ENCODE results near the gene HOXC6. TPM values are rescaled to one million over a fixed set of nuclear protein-coding genes. Genes with fewer than 3 reads are reported as not detected.

Gene HOXC6
- total RNA-seq, 4 donors from 2014 or later = 0.21 to 1.1 (median 0.30) TPM; not detected in 1

DNA sequence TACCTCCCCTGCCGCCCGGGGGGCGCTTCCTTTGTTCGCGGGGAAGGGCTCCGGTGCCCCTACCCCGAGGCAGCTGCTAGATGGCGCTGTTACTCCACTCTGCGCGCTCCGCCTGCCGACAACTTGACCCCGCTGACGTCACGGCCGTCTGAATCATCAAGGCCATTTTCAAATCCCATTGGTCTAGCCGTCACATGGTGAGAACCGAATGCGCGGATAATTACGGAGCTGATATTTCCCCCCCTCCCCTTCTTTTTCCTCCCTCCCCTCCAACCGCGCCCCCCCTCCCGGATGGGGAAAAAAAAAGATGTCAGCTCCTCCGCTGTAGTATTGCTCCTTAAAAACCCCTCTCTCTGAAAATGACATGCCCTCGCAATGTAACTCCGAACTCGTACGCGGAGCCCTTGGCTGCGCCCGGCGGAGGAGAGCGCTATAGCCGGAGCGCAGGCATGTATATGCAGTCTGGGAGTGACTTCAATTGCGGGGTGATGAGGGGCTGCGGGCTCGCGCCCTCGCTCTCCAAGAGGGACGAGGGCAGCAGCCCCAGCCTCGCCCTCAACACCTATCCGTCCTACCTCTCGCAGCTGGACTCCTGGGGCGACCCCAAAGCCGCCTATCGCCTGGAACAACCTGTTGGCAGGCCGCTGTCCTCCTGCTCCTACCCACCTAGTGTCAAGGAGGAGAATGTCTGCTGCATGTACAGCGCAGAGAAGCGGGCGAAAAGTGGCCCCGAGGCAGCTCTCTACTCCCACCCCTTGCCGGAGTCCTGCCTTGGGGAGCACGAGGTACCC, 43.1 kb upstream of the HOXC6 start, which contains the start of gene HOXC10:
Gene HOXC10, plus strand, starts transcription at position 246 of the 791 bp plus-strand sequence. Its CDS starts 114 bp downstream, at position 360.
- peak; percentile 6 for DNase-seq
- Histone ChIP-seq H3K27me3 (peaks cover 44 to 100% (median 80%) of the 10 kb centered on the region in 4 donors), H3K36me3 (no peaks in the 10 kb centered on the region), H3K9me3 (no peaks in the 10 kb centered on the region), H3K27ac (no peak within 1 kb of the TSS), H3K4me1 (peaks cover 18 to 42% (median 20%) of the 10 kb centered on the region in 3 donors), H3K4me3 (peak within 1 kb of the TSS; percentile 21 to 55 (median 32))
- 1 to 23% methylated on average over 7 to 15 of the region's 55 CpGs for WGBS, 2 donors
- no peak for TF ChIP-seq POLR2A (IDR thresholded peaks at IDR 0.05)
- TF ChIP-seq, protein P1, sequence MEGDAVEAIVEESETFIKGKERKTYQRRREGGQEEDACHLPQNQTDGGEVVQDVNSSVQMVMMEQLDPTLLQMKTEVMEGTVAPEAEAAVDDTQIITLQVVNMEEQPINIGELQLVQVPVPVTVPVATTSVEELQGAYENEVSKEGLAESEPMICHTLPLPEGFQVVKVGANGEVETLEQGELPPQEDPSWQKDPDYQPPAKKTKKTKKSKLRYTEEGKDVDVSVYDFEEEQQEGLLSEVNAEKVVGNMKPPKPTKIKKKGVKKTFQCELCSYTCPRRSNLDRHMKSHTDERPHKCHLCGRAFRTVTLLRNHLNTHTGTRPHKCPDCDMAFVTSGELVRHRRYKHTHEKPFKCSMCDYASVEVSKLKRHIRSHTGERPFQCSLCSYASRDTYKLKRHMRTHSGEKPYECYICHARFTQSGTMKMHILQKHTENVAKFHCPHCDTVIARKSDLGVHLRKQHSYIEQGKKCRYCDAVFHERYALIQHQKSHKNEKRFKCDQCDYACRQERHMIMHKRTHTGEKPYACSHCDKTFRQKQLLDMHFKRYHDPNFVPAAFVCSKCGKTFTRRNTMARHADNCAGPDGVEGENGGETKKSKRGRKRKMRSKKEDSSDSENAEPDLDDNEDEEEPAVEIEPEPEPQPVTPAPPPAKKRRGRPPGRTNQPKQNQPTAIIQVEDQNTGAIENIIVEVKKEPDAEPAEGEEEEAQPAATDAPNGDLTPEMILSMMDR (IDR thresholded peaks at IDR 0.05) = peak; percentile 14 to 76 (median 60)
- intact Hi-C loops (cut with DNase I) = no loop called here

GRCh38 chr12:53985692-53985993, 42.6 kb upstream of the HOXC6 start:
- H3K27ac ChIP-seq = no peak overlapping the region
- intact Hi-C loops (cut with DNase I) = no loop called here
- WGBS, 2 donors = no CpG with 5 or more reads among the region's 21 CpGs
- TF ChIP-seq, protein P1 (IDR thresholded peaks at IDR 0.05) = no peak
- no peak for TF ChIP-seq POLR2A (IDR thresholded peaks at IDR 0.05)
- no peaks in the 10 kb centered on the region for H3K9me3 ChIP-seq
- H3K36me3 ChIP-seq = no peaks in the 10 kb centered on the region
- peak overlapping the region; percentile 21 to 55 (median 32) for H3K4me3 ChIP-seq
- peaks cover 18 to 44% (median 20%) of the 10 kb centered on the region in 3 donors for H3K4me1 ChIP-seq
- no peak for DNase-seq
- peaks cover 43 to 100% (median 85%) of the 10 kb centered on the region in 4 donors for H3K27me3 ChIP-seq

- Histone ChIP-seq H3K4me3 (peak overlapping the region; percentile 21 to 55 (median 32)), H3K4me1 (peaks cover 18 to 47% (median 20%) of the 10 kb centered on the region in 3 donors)
Measured at GRCh38 chr12:53985994-53986685, 42.1 kb upstream of the HOXC6 start.

GRCh38 chr12:53986686-53987483, 41.4 kb upstream of the HOXC6 start:
- Histone ChIP-seq H3K27me3 (peaks cover 44 to 100% (median 92%) of the 10 kb centered on the region in 4 donors), H3K4me3 (no peak overlapping the region), H3K9me3 (no peaks in the 10 kb centered on the region), H3K27ac (no peak overlapping the region), H3K36me3 (no peaks in the 10 kb centered on the region), H3K4me1 (peaks cover 18 to 47% (median 20%) of the 10 kb centered on the region in 3 donors)
- 32 to 38% methylated on average over 18 to 20 of the region's 21 CpGs for WGBS, 2 donors
- no peak for TF ChIP-seq POLR2A (IDR thresholded peaks at IDR 0.05)
- TF ChIP-seq, protein P1 (IDR thresholded peaks at IDR 0.05) = no peak
- no peak for DNase-seq
- intact Hi-C loops (cut with DNase I) = no loop called here

More at GRCh38 chr12:53985994-53986685, 42.1 kb upstream of the HOXC6 start:
- Histone ChIP-seq H3K27ac (no peak overlapping the region), H3K27me3 (peaks cover 43 to 100% (median 90%) of the 10 kb centered on the region in 4 donors), H3K36me3 (no peaks in the 10 kb centered on the region), H3K9me3 (no peaks in the 10 kb centered on the region)
- intact Hi-C loops (cut with DNase I) = no loop called here
- WGBS, 2 donors = 0 to 5% methylated on average over 11 to 13 of the region's 50 CpGs
- no peak for DNase-seq
- TF ChIP-seq, protein P1 (IDR thresholded peaks at IDR 0.05) = peak in 1 of 6 experiments; percentile 30
- TF ChIP-seq POLR2A (IDR thresholded peaks at IDR 0.05) = no peak

Data from esophagus squamous epithelium (tissue), 5 donors.